ENCODE data around the gene SLIT3.
A peak's percentile ranks its signal among the peaks of the same experiment; 100 is the strongest.
"Not testable (repeated sequence)": the region's sequence is repeated elsewhere in the genome, so short reads cannot be mapped to it uniquely, and the experiment has no call there.

Gene SLIT3

GRCh38 chr5:168750926-168751325 is 550.0 kb downstream of the SLIT3 start:
- DNase-seq: no peak

- DNase-seq: no peak
Measured at GRCh38 chr5:168749391-168750100, 551.4 kb downstream of the SLIT3 start.

GRCh38 chr5:168747987-168748777 is 552.8 kb downstream of the SLIT3 start:
- peak; percentile 17 for DNase-seq

- no peak for DNase-seq
Measured at GRCh38 chr5:168746893-168747640, 553.9 kb downstream of the SLIT3 start.

DNA sequence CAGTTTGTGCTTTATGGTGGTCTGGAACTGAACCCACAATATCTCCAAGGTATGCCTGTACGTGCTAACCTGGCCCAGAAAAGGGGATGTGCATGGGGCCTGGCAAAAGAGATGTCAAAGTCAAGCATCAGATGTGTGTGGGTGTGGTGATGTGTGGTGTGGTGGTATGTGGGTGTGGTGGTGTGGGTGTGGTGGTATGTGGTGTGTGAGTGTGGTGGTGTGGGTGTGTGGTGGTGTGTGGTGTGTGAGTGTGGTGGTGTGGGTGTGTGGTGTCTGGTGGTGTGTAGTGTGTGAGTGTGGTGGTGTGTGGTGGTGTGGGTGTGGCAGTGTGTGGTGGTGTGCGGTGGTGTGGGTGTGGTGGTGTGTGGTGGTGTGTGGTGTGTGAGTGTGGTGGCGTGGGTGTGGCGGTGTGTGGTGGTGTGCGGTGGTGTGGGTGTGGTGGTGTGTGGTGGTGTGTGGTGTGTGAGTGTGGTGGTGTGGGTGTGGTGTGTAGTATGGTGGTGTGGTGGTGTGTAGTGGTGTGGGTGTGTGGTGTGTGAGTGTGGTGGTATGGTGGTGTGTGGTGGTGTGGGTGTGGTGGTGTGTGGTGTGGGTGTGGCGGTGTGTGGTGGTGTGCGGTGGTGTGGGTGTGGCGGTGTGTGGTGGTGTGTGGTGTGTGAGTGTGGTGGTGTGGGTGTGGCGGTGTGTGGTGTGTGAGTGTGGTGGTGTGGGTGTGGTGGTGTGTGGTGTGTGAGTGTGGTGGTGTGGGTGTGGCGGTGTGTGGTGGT is 554.6 kb downstream of the SLIT3 start:
- DNase-seq: not testable (repeated sequence)

DNA sequence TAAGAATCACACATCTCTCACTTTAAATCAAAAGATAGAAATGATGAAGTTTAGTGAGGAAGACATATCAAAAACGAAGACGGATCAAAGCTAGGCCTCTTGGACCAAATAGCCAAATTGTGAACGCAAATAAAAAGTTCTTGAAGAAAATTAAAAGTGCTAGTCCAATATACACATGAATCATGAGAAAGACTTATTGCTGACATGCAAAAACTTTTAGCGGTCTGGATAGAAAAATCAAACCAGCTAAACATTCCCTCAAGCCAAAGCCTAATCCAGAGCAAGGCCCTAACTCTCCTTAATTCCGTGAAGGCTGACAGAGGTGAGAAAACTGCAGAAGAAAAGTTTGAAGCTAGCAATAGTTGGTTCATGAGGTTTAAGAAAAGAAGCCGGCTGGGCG is 557.3 kb downstream of the SLIT3 start:
- no peak for DNase-seq

- DNase-seq: not testable (repeated sequence)
Measured at GRCh38 chr5:168742311-168742710, 558.6 kb downstream of the SLIT3 start.

DNA sequence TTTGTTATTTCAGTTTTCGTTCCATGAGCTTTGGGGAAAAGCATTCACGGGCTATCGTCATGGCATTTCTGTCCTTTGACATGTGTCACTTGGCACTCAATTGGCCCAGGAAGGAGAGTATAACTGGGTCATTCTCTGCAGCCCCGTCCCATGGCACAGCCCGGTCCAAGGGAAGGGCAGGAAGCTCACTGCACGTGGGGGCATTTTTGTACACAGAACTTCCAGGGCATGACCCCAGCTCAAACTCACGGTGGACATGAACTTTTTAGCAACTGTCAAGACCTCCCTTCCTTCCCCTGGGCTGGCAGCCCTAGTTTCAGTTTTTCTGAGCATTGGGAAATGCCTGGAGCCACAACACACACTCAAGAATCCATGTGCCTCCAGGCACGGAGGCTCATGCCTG is 560.1 kb downstream of the SLIT3 start:
- no peak for DNase-seq

- DNase-seq: no peak
Measured at GRCh38 chr5:168740092-168740800, 560.7 kb downstream of the SLIT3 start.

GRCh38 chr5:168737066-168737465 is 563.9 kb downstream of the SLIT3 start:
- DNase-seq: no peak

- DNase-seq: no peak
Measured at GRCh38 chr5:168736281-168736831, 564.6 kb downstream of the SLIT3 start.

GRCh38 chr5:168734620-168735300 is 566.2 kb downstream of the SLIT3 start:
- peak; percentile 19 for DNase-seq

DNA sequence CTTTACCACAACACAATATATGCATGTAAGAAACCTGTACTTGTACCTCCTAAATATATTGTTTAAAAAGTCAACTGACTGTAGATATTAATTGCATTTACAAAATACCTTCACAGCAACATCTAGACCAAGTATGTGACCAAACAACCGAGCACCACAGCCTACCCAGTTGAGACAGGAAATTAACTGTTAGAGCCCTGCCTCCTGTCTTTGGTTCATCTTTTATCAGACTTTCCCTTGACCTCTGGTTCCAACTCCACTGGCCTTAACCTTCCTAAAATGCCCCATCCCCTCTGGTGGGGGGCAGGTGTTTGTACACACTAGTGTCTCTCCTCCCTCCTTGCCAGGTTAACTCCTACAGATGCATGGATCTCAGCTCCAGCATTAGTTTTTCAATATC is 566.8 kb downstream of the SLIT3 start:
- no peak for DNase-seq

- DNase-seq: no peak
Measured at GRCh38 chr5:168728546-168729211, 572.3 kb downstream of the SLIT3 start.

DNA sequence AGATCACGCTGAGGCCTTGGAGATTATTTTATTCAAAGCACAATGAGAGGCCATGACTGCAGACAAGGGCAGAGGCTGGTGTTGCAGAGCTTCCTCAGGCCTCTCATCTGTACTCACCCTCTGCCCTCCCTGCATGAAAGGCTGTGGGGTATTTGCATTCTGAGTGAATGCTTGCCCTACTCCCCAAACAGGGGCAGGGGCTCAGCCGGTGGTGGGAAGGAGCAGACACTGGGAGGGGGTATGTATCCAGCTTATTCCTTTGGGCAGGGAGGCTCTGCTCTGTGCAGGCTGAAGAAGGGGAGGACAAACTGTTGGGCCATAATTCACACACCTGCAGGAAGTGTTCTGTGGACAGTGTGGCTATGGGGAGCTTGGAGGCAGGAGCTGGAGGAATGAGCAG is 573.4 kb downstream of the SLIT3 start:
- DNase-seq: no peak

- no peak for DNase-seq
Measured at GRCh38 chr5:168726342-168726741, 574.6 kb downstream of the SLIT3 start.

DNA sequence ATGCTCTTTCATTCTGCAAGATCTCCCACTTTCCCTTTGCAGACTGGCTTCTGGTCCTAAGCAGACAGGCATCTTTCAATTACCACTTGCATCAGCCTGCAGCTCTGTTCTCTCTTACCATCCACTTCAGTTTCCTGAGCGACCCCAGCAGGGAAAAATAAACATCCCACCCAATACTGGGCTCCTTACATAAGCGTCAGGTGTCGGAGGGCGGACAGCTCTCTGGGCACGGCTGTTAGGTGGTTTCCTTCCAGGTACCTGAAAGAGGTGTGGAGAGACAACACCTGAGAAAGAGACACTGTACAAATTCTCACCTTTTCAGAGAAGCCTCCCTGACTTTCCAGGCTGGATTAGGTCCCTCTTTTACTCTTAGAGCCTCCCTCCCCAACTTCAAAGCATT is 576.7 kb downstream of the SLIT3 start:
- DNase-seq: no peak

DNA sequence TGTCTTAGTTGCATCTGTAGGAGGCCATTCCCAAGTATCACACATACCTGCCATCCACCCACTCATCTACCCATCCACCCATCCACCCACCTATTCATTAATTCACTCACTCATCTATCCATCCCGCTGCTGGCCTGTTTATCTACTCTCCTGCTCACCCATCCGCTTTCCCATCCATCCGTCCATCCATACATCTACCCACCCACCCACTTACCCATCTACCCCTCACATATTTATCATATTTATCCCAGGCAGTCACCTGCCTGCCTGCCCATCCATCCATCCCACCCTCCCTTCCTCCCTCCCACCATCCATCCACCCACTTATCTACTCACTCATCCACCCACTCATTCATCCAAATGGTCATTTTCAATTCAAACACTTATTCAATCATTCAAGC is 577.9 kb downstream of the SLIT3 start:
- DNase-seq: no peak

GRCh38 chr5:168721966-168722365 is 579.0 kb downstream of the SLIT3 start:
- no peak for DNase-seq

DNA sequence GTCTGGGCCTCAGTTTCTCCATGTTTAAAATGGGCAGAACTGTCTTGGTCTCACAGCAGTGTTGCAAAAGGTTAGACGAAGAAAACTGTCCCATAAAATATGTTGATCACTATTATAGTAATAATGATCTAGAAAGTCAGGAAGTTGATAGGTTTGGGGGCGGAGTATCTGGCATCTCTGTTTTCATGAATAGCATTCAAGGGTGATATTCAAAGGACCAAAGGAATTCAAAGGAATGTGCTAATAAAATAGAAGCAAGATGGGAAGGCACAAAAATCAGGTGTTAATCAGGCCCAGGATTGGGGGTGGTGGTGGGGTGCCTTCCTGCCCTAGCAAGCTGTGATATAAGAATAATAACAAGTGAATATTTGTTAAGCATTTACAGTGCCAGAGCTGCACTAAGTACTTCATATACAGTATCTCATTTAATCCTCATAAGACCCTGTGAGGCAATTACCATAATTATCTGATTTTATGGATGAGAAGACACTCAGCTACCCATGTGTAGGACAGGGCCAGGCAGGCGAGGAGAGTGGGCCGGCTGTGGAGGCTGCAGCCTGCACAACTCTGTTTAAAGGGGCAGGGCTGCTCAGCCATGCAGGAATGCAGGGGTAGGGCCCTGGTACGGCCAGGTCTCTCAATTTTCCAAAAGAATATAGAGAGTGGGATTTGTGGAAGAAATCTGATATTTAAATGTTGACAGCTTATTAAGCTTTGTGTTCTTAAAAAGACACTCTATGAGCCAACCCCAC is 579.8 kb downstream of the SLIT3 start:
- DNase-seq: no peak
